Natural killer cell (primary cell): Measurements from ENCODE around the gene ARHGDIA. TPM values are rescaled to one million over a fixed set of nuclear protein-coding genes. Genes with fewer than 3 reads are reported as not detected.
A peak's percentile ranks its signal among the peaks of the same experiment; 100 is the strongest.

ENCODE experiments used
- ATAC-seq, 3 donors: fragments of 150-1000 bp in 2 of 3; fragments of 200-7000 bp in 1 of 3; cut with Tn5 transposase; 1 replicate in 1 of 3; 2 replicates in 2 of 3; pipeline ENCODE4 v1.10.0; 2021; ENCODE audit warnings: mild to moderate bottlenecking in 2 of 3, moderate library complexity in 2 of 3
- DNase-seq, 2 donors: peaks; one replicate each; pipeline versions ENCODE4 v3.0.0 to v3.0.0-alpha.2; 2013 to 2021; ENCODE audit warnings: mixed read lengths in 1 of 2
- H3K27ac ChIP-seq: one replicate; pipeline ENCODE4 v1.5.1; 2013; ENCODE audit warnings: mild to moderate bottlenecking, low read length
- H3K27me3 ChIP-seq: one replicate; pipeline ENCODE4 v1.6.1; 2013; ENCODE audit warnings: low read length; ENCODE audit not compliant: control insufficient read depth, insufficient read depth
- H3K36me3 ChIP-seq: one replicate; pipeline ENCODE4 v1.6.1; 2013; ENCODE audit warnings: low read length; ENCODE audit not compliant: control insufficient read depth, insufficient read depth
- H3K4me1 ChIP-seq: one replicate; pipeline ENCODE4 v1.6.1; 2013; ENCODE audit warnings: low read length; ENCODE audit not compliant: control insufficient read depth, insufficient read depth
- H3K4me3 ChIP-seq: one replicate; pipeline ENCODE4 v1.5.1; 2013; ENCODE audit warnings: low read length
- H3K9me3 ChIP-seq: one replicate; pipeline ENCODE4 v1.6.1; 2013; ENCODE audit warnings: low read length; ENCODE audit not compliant: control insufficient read depth, insufficient read depth
- H3K27ac Mint-ChIP-seq, 2 donors: one replicate each; pipeline ENCODE4 v1.8.0; 2022; ENCODE audit warnings: mild to moderate bottlenecking in 2 of 2, mixed read lengths in 2 of 2, moderate library complexity in 1 of 2
- H3K27me3 Mint-ChIP-seq, 2 donors: one replicate each; pipeline ENCODE4 v1.8.0; 2022; ENCODE audit warnings: low read depth in 2 of 2, mixed read lengths in 2 of 2
- H3K36me3 Mint-ChIP-seq: one replicate; pipeline ENCODE4 v1.8.0; 2022; ENCODE audit warnings: mixed read lengths
- H3K4me1 Mint-ChIP-seq, 2 donors: one replicate each; pipeline ENCODE4 v1.8.0; 2022; ENCODE audit warnings: mixed read lengths in 2 of 2
- H3K4me3 Mint-ChIP-seq: one replicate; pipeline ENCODE4 v1.8.0; 2022; ENCODE audit warnings: mild to moderate bottlenecking, moderate library complexity, mixed read lengths
- H3K9me3 Mint-ChIP-seq, 2 donors: one replicate each; pipeline ENCODE4 v1.8.0; 2022; ENCODE audit warnings: mixed read lengths in 2 of 2
- CTCF ChIP-seq: fragments of 200-600 bp; IDR thresholded peaks from one replicate; pipeline ENCODE4 v1.8.0; 2022; ENCODE audit warnings: antibody characterized with exemption
- whole genome bisulfite sequencing: methylation state at CpG from one replicate; pipeline ENCODE4 v1.1.7; 2013; ENCODE audit warnings: missing lambda C conversion rate; ENCODE audit not compliant: insufficient coverage; 5-methylcytosine and 5-hydroxymethylcytosine counted together
- intact Hi-C: fragments of 100-400 bp; cut with micrococcal nuclease; formaldehyde crosslinking; loops from one replicate; pipeline ENCODE4 v1.14.2; 2022
- total RNA-seq, 4 donors: library from RNA; stranded (reverse); fragments of 120-200 nt in 1 of 4; gene quantifications; one replicate each; pipeline versions ENCODE4 v1.2.3 to v1.2.4, GENCODE V29; 2013 to 2022

ARHGDIA gene
- total RNA-seq, 3 donors from 2014 or later (not counting 1 experiment from before 2014, with no cell fraction given) = 600 to 824 (median 689) TPM

- peak overlapping the region; percentile 93 for H3K27ac ChIP-seq
- ATAC-seq = no peak
- H3K4me1 Mint-ChIP-seq = peaks cover 12 to 20% of the 10 kb centered on the region in 2 donors
- H3K27me3 Mint-ChIP-seq = no peaks in the 10 kb centered on the region
- H3K27ac Mint-ChIP-seq = peak overlapping the region; percentile 75 to 94
- TF ChIP-seq CTCF = no peak
- 92% methylated on average over 31 of the region's 31 CpGs for WGBS
- peak overlapping the region; percentile 71 for H3K4me3 Mint-ChIP-seq
- no peaks in the 10 kb centered on the region for H3K9me3 Mint-ChIP-seq
- peak overlapping the region; percentile 71 for H3K4me3 ChIP-seq
- H3K27me3 ChIP-seq = no peaks in the 10 kb centered on the region
- H3K36me3 Mint-ChIP-seq = no peaks in the 10 kb centered on the region
- H3K9me3 ChIP-seq = no peaks in the 10 kb centered on the region
- H3K36me3 ChIP-seq = no peaks in the 10 kb centered on the region
- intact Hi-C loops = loop anchor here (2.0 kb wide), 1 partner anchor 27 kb away; the partner anchor contains the start of gene P4HB
- H3K4me1 ChIP-seq = peaks cover 26% of the 10 kb centered on the region
- DNase-seq = no peak
Observed at GRCh38 chr17:81833921-81834830, 37.0 kb downstream of the ARHGDIA start.

- Mint-ChIP-seq H3K9me3 (no peaks in the 10 kb centered on the region), H3K36me3 (no peaks in the 10 kb centered on the region), H3K4me1 (peaks cover 17 to 25% of the 10 kb centered on the region in 2 donors), H3K27me3 (no peaks in the 10 kb centered on the region), H3K4me3 (peak within 1 kb of the TSS; percentile 96), H3K27ac (peak within 1 kb of the TSS; percentile 94)
- Histone ChIP-seq H3K4me1 (peaks cover 26% of the 10 kb centered on the region), H3K4me3 (peak within 1 kb of the TSS; percentile 71), H3K27ac (peak within 1 kb of the TSS; percentile 93), H3K27me3 (no peaks in the 10 kb centered on the region), H3K9me3 (no peaks in the 10 kb centered on the region), H3K36me3 (no peaks in the 10 kb centered on the region)
- intact Hi-C loops = loop anchor here (2.0 kb wide), 1 partner anchor 27 kb away; the partner anchor contains the start of gene P4HB
- peak; percentile 94 to 97 for DNase-seq
- ATAC-seq = peak; percentile 82 to 86 (median 85)
- TF ChIP-seq CTCF = no peak
- WGBS = 2% methylated on average over 76 of the region's 76 CpGs
Observed at GRCh38 chr17:81833160-81833920, 37.8 kb downstream of the ARHGDIA start, which contains the start of gene MCRIP1. MCRIP1 (minus strand) TSS chr17:81833291; CDS start chr17:81824506, 8,785 bp downstream.

DNA sequence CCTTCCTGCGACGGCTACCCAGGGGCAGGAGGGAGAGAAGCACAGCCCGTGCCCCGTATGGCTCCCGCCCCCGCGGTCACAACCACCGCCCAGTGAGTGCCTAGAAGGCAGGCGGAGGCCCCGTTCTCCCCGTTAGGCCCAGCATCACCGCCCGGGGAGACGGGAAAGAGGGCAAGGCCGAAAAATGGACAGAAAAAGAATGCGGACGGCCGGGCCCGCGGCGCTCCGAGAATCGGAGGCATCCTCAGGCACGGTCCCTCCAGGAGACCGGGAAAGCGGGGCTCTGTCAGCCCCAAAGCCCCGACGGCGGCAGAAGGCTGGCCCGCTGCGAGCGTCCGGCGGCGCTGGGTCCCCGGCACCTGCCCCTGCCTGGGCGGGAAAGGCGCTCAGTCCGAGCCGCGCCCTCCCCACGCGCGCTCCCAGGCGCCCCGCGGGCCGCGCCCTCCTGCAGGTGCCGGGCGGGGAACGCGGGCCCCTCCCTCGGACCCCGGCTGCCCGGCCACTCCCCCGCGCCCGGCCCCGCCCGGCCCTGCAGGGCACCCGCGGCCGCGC is 38.5 kb downstream of the ARHGDIA start:
- peak; percentile 36 to 51 for DNase-seq
- no peaks in the 10 kb centered on the region for H3K27me3 Mint-ChIP-seq
- H3K9me3 Mint-ChIP-seq = no peaks in the 10 kb centered on the region
- peaks cover 19 to 27% of the 10 kb centered on the region in 2 donors for H3K4me1 Mint-ChIP-seq
- H3K4me3 Mint-ChIP-seq = peak overlapping the region; percentile 96
- Histone ChIP-seq H3K27me3 (no peaks in the 10 kb centered on the region), H3K9me3 (no peaks in the 10 kb centered on the region), H3K4me3 (peak overlapping the region; percentile 62), H3K27ac (peak overlapping the region; percentile 71), H3K36me3 (no peaks in the 10 kb centered on the region), H3K4me1 (peaks cover 26% of the 10 kb centered on the region)
- H3K36me3 Mint-ChIP-seq = no peaks in the 10 kb centered on the region
- under 1% methylated on average over 65 of the region's 65 CpGs for WGBS
- TF ChIP-seq CTCF = no peak
- ATAC-seq = peak; percentile 24 to 39 (median 35)
- intact Hi-C loops = loop anchor here (2.0 kb wide), 1 partner anchor 28 kb away; the partner anchor contains the start of gene P4HB
- H3K27ac Mint-ChIP-seq = peak overlapping the region; percentile 94
